Muscle of back (tissue), 11 donors: ENCODE results near the gene DARS1. TPM values are rescaled to one million over a fixed set of nuclear protein-coding genes. Genes with fewer than 3 reads are reported as not detected.

Experiments
- DNase-seq, 3 donors: peaks; one replicate each; pipeline versions ENCODE4 v3.0.0 to v3.0.0-alpha.2; 2013
- polyA plus RNA-seq, 10 donors: library from polyadenylated mRNA; unstranded; fragments of 120-200 nt; gene quantifications; one replicate each; pipeline ENCODE4 v1.2.1, GENCODE V29; 2013; ENCODE audit not compliant: insufficient read length in 10 of 10

The DARS1 gene
- polyA plus RNA-seq, 10 donors, result 76.2 to 118 (median 101) TPM

DNA sequence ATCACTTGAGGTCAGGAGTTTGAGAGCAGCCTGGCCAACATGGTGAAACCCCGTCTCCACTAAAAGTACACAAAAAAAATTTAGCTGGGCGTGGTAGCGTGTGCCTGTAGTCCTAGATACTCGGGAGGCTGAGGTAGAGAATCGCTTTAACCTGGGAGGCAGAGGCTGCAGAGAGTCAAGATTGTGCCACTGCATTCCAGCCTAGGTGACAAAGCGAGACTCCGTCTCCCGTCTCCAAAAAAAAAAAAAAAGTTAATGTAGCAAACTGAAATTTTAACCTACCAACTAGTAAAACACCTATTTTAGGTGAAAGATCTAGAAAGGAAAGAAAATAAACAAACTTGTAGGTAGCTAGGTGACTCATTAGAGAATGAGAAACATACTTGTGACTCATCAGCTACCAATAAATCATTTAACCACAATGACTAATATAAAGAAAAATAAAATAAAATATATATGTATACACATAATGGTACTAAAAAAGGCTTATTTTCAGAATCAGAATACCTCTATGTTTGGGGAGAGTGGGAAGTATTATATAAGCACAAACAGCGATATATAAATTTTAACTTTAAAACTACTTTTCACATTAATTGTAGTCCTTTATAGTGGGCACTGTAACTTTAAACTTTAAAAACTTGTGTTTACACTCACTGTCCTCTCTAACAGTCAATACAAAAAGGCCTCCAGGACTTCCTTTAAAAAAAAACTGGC is 36.6 kb downstream of the DARS1 start:
- peak in 1 of 3 donors; percentile 21 for DNase-seq

- no peak for DNase-seq
Measured at GRCh38 chr2:135948141-135948540, 37.3 kb downstream of the DARS1 start.

- DNase-seq, result no peak
Measured at GRCh38 chr2:135947483-135947882, 37.9 kb downstream of the DARS1 start.

- no peak for DNase-seq
Measured at GRCh38 chr2:135945526-135945925, 39.9 kb downstream of the DARS1 start.

DNA sequence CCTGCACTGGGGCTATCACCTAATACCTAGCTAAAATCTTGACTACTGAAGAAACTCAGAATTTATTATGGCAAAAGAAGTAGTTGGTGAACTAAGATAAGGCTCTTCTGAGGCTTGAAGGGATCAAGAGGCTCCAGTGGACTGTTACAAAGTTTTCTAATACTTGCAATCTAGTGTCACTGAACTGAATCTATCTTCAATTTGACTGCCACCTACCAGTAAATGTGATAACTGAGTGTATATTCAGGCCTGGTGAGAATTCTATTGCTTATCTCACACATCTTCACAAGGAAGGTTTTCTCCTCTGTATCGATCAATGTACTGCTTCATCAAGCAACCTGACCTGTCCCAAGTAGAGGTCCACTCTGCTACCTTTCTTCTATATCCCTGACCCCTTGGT is 40.8 kb downstream of the DARS1 start:
- DNase-seq, result no peak

DNA sequence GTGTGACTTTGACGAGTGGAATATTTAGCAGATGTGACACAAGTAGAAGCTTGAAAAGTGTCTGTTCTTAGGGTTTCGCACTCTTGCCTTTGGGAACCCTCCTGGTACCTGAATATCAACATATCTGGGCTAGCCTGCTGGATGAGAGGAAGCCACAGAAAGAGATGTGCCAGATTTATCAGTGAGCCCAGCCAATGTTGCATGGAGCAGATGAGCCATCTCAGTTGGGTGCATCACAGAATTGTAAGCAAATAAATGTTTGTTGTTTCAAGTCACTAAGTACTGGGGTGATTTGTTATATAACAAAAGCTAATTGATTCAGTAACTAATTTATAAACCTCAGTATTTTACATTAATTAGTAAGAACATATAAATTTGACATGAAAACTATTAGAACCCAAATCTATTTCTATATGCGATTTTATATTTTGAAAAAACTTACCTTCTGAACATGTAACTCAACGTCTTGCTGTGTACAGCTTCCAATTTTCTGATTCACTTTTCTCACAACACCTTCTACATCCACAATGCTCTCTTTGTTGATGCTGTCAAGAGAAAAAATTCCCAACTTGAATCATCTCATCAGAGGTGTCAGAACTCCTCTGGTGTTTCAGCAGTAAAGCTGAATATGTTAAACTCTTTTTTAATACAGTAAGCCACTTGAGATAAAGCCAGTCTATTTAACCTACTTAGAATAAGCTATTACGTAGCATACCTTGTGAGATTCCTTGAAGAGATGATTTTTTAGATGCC is 42.3 kb downstream of the DARS1 start:
- DNase-seq, result no peak

DNA sequence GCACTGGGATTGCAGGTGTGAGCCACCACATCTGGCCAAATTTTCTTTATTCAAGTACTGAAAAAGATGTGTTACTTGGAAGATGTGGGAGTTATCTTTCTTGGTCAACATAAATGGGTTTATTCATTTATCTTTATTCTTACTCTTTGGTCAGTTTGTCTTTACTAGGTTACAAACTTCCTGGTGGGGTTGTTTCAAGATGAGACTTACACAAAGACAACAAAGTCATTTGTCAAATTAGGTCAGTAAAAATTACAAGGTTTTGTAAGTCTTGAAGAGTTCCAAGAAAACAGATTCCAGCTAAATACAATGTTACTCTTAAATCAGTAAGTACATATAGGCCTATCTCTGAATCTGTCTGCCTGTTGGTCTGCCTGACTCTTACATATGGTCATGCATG is 48.9 kb downstream of the DARS1 start:
- DNase-seq, result no peak

- DNase-seq, result no peak
Measured at GRCh38 chr2:135935914-135936313, 49.5 kb downstream of the DARS1 start.

- no peak for DNase-seq
Measured at GRCh38 chr2:135931776-135932443, 53.5 kb downstream of the DARS1 start.

- no peak for DNase-seq
Measured at GRCh38 chr2:135926605-135927004, 58.8 kb downstream of the DARS1 start.

GRCh38 chr2:135925571-135925970 is 59.9 kb downstream of the DARS1 start:
- DNase-seq, result no peak

GRCh38 chr2:135916207-135916606 is 69.2 kb downstream of the DARS1 start:
- peak; percentile 37 to 79 (median 62) for DNase-seq

- DNase-seq, result no peak
Measured at GRCh38 chr2:135914485-135914884, 70.9 kb downstream of the DARS1 start.

- peak; percentile 32 to 61 (median 44) for DNase-seq
Measured at GRCh38 chr2:135913727-135914365, 71.6 kb downstream of the DARS1 start.

DNA sequence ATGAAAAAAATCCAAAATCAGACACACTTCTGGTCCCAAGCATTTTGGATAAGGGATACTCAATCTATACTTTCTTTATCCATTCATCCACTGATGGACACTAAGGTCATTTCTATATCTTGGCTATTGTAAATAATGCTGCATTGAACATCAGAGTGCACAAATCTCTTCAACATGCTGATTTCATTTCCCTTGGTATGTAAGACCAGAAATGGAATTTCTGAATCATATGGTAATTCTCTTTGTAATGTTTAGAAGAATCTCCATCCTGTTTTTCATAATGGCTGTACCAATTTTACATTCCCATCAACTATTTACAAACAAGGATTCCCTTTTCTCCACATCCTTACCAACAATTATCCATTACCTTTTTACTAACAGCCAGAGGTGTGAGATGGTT is 75.5 kb downstream of the DARS1 start:
- no peak for DNase-seq

GRCh38 chr2:135905679-135906078 is 79.7 kb downstream of the DARS1 start:
- no peak for DNase-seq

GRCh38 chr2:135904341-135904989 is 81.0 kb downstream of the DARS1 start:
- no peak for DNase-seq

- DNase-seq, result no peak
Measured at GRCh38 chr2:135903650-135904049, 81.8 kb downstream of the DARS1 start.

- peak in 1 of 3 donors; percentile 9 for DNase-seq
Measured at GRCh38 chr2:135899567-135899966, 85.9 kb downstream of the DARS1 start.

- DNase-seq, result no peak
Measured at GRCh38 chr2:135898234-135898786, 87.1 kb downstream of the DARS1 start.

- no peak for DNase-seq
Measured at GRCh38 chr2:135894930-135895329, 90.5 kb downstream of the DARS1 start.
